Measurements from ENCODE around the gene TMEM164. TPM values are rescaled to one million over a fixed set of nuclear protein-coding genes. Genes with fewer than 3 reads are reported as not detected.

The TMEM164 gene
- total and polyA plus RNA-seq, 2 of the 4 experiments (the other 2 are of a cell fraction), result 6.3 to 7.1 TPM

GRCh38 chrX:110133735-110134370 is 130.9 kb downstream of the TMEM164 start:
- dilution Hi-C loops (cut with HindIII; ENCODE audit: low sequenced_read_pairs, unreplicated experiment), result no loop called here
- ChIA-PET CTCF (interaction anchor here (0.7 to 1.1 kb wide), 2 partner anchors 9 to 13 kb away, joined by 4 to 8 read pairs; no protein-coding TSS in a partner anchor), POLR2A (ENCODE audit: unreplicated experiment) (no interaction called here)
- in situ Hi-C loops (cut with MboI; ENCODE audit: low sequenced_read_pairs), result loop anchor here (25.0 kb wide), 1 partner anchor 647 kb away; the partner anchor contains the start of gene GUCY2F
- no peak overlapping the region for H2AK5ac ChIP-seq (ENCODE audit: low read depth, low read length)
- no peak overlapping the region for H3K56ac ChIP-seq (ENCODE audit: extremely low read depth, insufficient read depth, low read length)
- H3K9ac ChIP-seq (ENCODE audit: low read depth, low read length), result no peak overlapping the region
- H4K5ac ChIP-seq (ENCODE audit: low read depth, low read length), result no peak overlapping the region
- intact Hi-C loops (cut with micrococcal nuclease), result no loop called here
- no peaks in the 10 kb centered on the region for H3K9me3 ChIP-seq (ENCODE audit: control insufficient read depth, insufficient read depth, low read length)
- ATAC-seq (ENCODE audit: low read depth) (no peak), DNase-seq (no peak)
- H2BK15ac ChIP-seq (ENCODE audit: low read depth, low read length), result no peak overlapping the region
- H4K91ac ChIP-seq (ENCODE audit: insufficient read depth, low read depth, low read length), result no peak overlapping the region
- no peak overlapping the region for H3K4ac ChIP-seq (ENCODE audit: low read depth, low read length)
- H3K4me1 ChIP-seq (ENCODE audit: control insufficient read depth, insufficient read depth, low read length), result no peaks in the 10 kb centered on the region
- no peak overlapping the region for H2AK9ac ChIP-seq (replicated peaks; ENCODE audit: low read depth, low read length, poor library complexity)
- BruUV-seq (replicated peaks), result no TSS peak
- no peaks in the 10 kb centered on the region for H3K36me3 ChIP-seq (ENCODE audit: control insufficient read depth, insufficient read depth, low read length)
- H3K4me3 ChIP-seq (ENCODE audit: insufficient read depth, low read depth, low read length), result no peak overlapping the region
- no peak overlapping the region for H3K14ac ChIP-seq (replicated peaks; ENCODE audit: low read depth, low read length)
- no peaks in the 10 kb centered on the region for H4K20me1 ChIP-seq (ENCODE audit: insufficient read depth, low read length)
- no peak overlapping the region for H2BK5ac ChIP-seq (ENCODE audit: low read depth, low read length, poor library complexity, severe bottlenecking)
- no peak overlapping the region for H4K8ac ChIP-seq (ENCODE audit: low read depth in 2 of 2, low read length in 2 of 2)
- H2AFZ ChIP-seq (replicated peaks; ENCODE audit: low read length, poor library complexity), result no peak overlapping the region
- H3K23ac ChIP-seq (ENCODE audit: low read depth, low read length), result no peak overlapping the region
- no peak overlapping the region for H2BK120ac ChIP-seq (ENCODE audit: low read depth, low read length)
- no peak overlapping the region for H3K4me2 ChIP-seq (ENCODE audit: low read depth, low read length)
- no peaks in the 10 kb centered on the region for H3K9me1 ChIP-seq (ENCODE audit: insufficient read depth, low read length)
- no peak overlapping the region for H3K18ac ChIP-seq (ENCODE audit: low read depth, low read length)
- H2BK20ac ChIP-seq (ENCODE audit: low read depth, low read length), result no peak overlapping the region
- 57% methylated on average over 2 of the region's 5 CpGs; no CpG with 5 or more reads in 1 of the 2 experiments for WGBS, 2 experiments (ENCODE audit: extremely low coverage in 2 of 2, insufficient read length in 1 of 2)
- H3K27me3 ChIP-seq (ENCODE audit: control insufficient read depth, insufficient read depth, low read length), result no peaks in the 10 kb centered on the region; the same call in 1 of the 2 replicates
- no peak overlapping the region for H3K27ac ChIP-seq (ENCODE audit: insufficient read depth, low read length)
- no peaks in the 10 kb centered on the region for H3K79me1 ChIP-seq (ENCODE audit: low read depth in 1 of 2, low read length in 2 of 2)
- TF ChIP-seq MXI1 (IDR thresholded peaks at IDR 0.05; ENCODE audit: borderline replicate concordance, low read depth, low read length), result no peak
- TF ChIP-seq SMC3 (IDR thresholded peaks at IDR 0.05; ENCODE audit: low read depth, low read length), result no peak
- TF ChIP-seq MAZ (IDR thresholded peaks at IDR 0.05; ENCODE audit: borderline replicate concordance, low read depth, low read length), result no peak
- no peak for TF ChIP-seq RAD21 (IDR thresholded peaks at IDR 0.05; ENCODE audit: low read length)
- TF ChIP-seq CTCF (conservative IDR thresholded peaks at IDR 0.05; ENCODE audit: low read depth, low read length), result no peak
- no peak for TF ChIP-seq USF2 (IDR thresholded peaks at IDR 0.05; ENCODE audit: low read depth, low read length)
- TF ChIP-seq BHLHE40 (IDR thresholded peaks at IDR 0.05; ENCODE audit: low read depth, low read length), result no peak
- no peak for TF ChIP-seq CEBPB (IDR thresholded peaks at IDR 0.05; ENCODE audit: low read depth, low read length)
- no peak for TF ChIP-seq POLR2A (IDR thresholded peaks at IDR 0.05; ENCODE audit: low read depth, low read length)
- no peak for TF ChIP-seq RFX5 (IDR thresholded peaks at IDR 0.05; ENCODE audit: low read depth, low read length)
- no peak for TF ChIP-seq FOS (IDR thresholded peaks at IDR 0.05; ENCODE audit: low read depth, low read length)
- TF ChIP-seq NFE2L2 (IDR thresholded peaks at IDR 0.05; ENCODE audit: low read depth, low read length), result no peak
- no peak for TF ChIP-seq RCOR1 (IDR thresholded peaks at IDR 0.05; ENCODE audit: insufficient replicate concordance, low read length)
- TF ChIP-seq MAFK (IDR thresholded peaks at IDR 0.05; ENCODE audit: low read depth, low read length), result no peak
- no peak for TF ChIP-seq ELK1 (IDR thresholded peaks at IDR 0.05; ENCODE audit: borderline replicate concordance, low read depth, low read length)
- no peak for TF ChIP-seq CHD1 (IDR thresholded peaks at IDR 0.05; ENCODE audit: low read depth, low read length)

Measured in IMR-90 (cell line).